Fibroblast of lung (primary cell): ENCODE measurements around the gene P4HA1.

Source experiments
- CTCF ChIP-seq, 2 donors: IDR thresholded peaks in 1 of 2; conservative IDR thresholded peaks in 1 of 2; 1 replicate in 1 of 2; 2 replicates in 1 of 2; pipeline ENCODE4 v1.5.1; 2011 to 2012; ENCODE audit warnings: low read length in 2 of 2, control low read depth in 1 of 2, inconsistent platforms in 1 of 2, low read depth in 1 of 2, mild to moderate bottlenecking in 1 of 2
- EZH2 ChIP-seq: IDR thresholded peaks from 2 replicates; pipeline ENCODE4 v1.5.1; 2012; ENCODE audit warnings: low read length, control low read depth, mild to moderate bottlenecking; ENCODE audit errors: missing control alignments

- TF ChIP-seq CTCF (conservative IDR thresholded peaks at IDR 0.05 in 1 of 2, IDR thresholded peaks at IDR 0.05 in 1 of 2; ENCODE audit: low read depth in 1 of 2, low read length in 2 of 2) (no peak), EZH2 (no peak)
Measured at GRCh38 chr10:72981882-72982529, 114.7 kb downstream of the P4HA1 start.
